Effector CD8-positive, alpha-beta T cell (primary cell): ENCODE data around the gene GNG12.
A peak's percentile ranks its signal among the peaks of the same experiment; 100 is the strongest.

Source experiments
- DNase-seq: peaks from one replicate; lab custom pipeline; 2025; lab: John Stamatoyannopoulos, UW

GNG12 gene

GRCh38 chr1:67701876-67702275, 131.4 kb downstream of the GNG12 start:
- no peak for DNase-seq

- no peak for DNase-seq
Measured at GRCh38 chr1:67700692-67701410, 132.4 kb downstream of the GNG12 start.

- DNase-seq = no peak
Measured at GRCh38 chr1:67700220-67700619, 133.0 kb downstream of the GNG12 start.

GRCh38 chr1:67696708-67697107, 136.6 kb downstream of the GNG12 start:
- no peak for DNase-seq

GRCh38 chr1:67695963-67696362, 137.3 kb downstream of the GNG12 start:
- DNase-seq = no peak

GRCh38 chr1:67691712-67692111, 141.6 kb downstream of the GNG12 start:
- no peak for DNase-seq

- no peak for DNase-seq
Measured at GRCh38 chr1:67690411-67690810, 142.9 kb downstream of the GNG12 start.

GRCh38 chr1:67690018-67690363, 143.3 kb downstream of the GNG12 start:
- no peak for DNase-seq

GRCh38 chr1:67689267-67690017, 143.8 kb downstream of the GNG12 start:
- DNase-seq = no peak

- DNase-seq = no peak
Measured at GRCh38 chr1:67688526-67689219, 144.6 kb downstream of the GNG12 start.

GRCh38 chr1:67687649-67688048, 145.6 kb downstream of the GNG12 start:
- DNase-seq = no peak

GRCh38 chr1:67687198-67687545, 146.1 kb downstream of the GNG12 start:
- DNase-seq = no peak

- DNase-seq = peak; percentile 39
Measured at GRCh38 chr1:67686267-67687197, 146.7 kb downstream of the GNG12 start.

- peak; percentile 43 for DNase-seq
Measured at GRCh38 chr1:67685558-67686266, 147.6 kb downstream of the GNG12 start.

GRCh38 chr1:67685067-67685557, 148.2 kb downstream of the GNG12 start, which contains the start of gene GADD45A:
GADD45A (plus strand) TSS chr1:67685201; CDS start chr1:67685495, 294 bp downstream.
- DNase-seq = peak; percentile 93

- DNase-seq = no peak
Measured at GRCh38 chr1:67684526-67685066, 148.7 kb downstream of the GNG12 start.

GRCh38 chr1:67683766-67684525, 149.3 kb downstream of the GNG12 start:
- DNase-seq = no peak

GRCh38 chr1:67683316-67683715, 150.0 kb downstream of the GNG12 start:
- DNase-seq = no peak

GRCh38 chr1:67682659-67683197, 150.5 kb downstream of the GNG12 start:
- DNase-seq = no peak

- no peak for DNase-seq
Measured at GRCh38 chr1:67680486-67680885, 152.8 kb downstream of the GNG12 start.
